ENCODE measurements around the gene NID1. TPM values are rescaled to one million over a fixed set of nuclear protein-coding genes. Genes with fewer than 3 reads are reported as not detected.

The NID1 gene
- total and polyA plus RNA-seq, 2 experiments from 2014 or later = 32.1 to 54.3 TPM

DNA sequence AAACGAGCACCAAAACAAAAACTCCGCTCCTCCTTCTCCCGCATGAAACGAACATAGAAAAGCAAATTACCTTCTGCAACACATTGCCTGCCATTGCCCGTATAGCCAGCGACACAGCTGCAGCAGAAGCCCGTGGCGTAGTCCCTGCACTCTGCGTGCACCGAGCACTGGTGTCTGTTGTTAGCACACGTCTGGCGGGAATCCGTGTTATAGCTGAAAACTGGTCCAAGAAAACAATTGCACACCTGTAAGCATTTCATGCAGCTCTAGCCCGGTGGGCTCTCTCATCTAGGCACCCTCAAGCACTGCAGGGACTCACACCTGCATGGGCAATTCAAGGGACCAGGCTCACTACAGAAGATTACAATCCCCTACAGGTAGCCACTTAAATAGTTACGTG is 26.9 kb downstream of the NID1 start:
- Histone ChIP-seq H3K27me3 (no peaks in the 10 kb centered on the region), H3K36me3 (no peaks in the 10 kb centered on the region), H3K9me3 (ENCODE audit: low read depth) (no peaks in the 10 kb centered on the region), H3K27ac (no peak overlapping the region), H3K4me1 (ENCODE audit: low read depth) (peaks cover 6% of the 10 kb centered on the region), H3K4me3 (no peak overlapping the region)
- TF ChIP-seq, protein P1, sequence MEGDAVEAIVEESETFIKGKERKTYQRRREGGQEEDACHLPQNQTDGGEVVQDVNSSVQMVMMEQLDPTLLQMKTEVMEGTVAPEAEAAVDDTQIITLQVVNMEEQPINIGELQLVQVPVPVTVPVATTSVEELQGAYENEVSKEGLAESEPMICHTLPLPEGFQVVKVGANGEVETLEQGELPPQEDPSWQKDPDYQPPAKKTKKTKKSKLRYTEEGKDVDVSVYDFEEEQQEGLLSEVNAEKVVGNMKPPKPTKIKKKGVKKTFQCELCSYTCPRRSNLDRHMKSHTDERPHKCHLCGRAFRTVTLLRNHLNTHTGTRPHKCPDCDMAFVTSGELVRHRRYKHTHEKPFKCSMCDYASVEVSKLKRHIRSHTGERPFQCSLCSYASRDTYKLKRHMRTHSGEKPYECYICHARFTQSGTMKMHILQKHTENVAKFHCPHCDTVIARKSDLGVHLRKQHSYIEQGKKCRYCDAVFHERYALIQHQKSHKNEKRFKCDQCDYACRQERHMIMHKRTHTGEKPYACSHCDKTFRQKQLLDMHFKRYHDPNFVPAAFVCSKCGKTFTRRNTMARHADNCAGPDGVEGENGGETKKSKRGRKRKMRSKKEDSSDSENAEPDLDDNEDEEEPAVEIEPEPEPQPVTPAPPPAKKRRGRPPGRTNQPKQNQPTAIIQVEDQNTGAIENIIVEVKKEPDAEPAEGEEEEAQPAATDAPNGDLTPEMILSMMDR (IDR thresholded peaks at IDR 0.05; ENCODE audit: low read depth, low read length) = no peak
- no peak for DNase-seq (ENCODE audit: low read depth in 1 of 2, low spot score in 1 of 2)

DNA sequence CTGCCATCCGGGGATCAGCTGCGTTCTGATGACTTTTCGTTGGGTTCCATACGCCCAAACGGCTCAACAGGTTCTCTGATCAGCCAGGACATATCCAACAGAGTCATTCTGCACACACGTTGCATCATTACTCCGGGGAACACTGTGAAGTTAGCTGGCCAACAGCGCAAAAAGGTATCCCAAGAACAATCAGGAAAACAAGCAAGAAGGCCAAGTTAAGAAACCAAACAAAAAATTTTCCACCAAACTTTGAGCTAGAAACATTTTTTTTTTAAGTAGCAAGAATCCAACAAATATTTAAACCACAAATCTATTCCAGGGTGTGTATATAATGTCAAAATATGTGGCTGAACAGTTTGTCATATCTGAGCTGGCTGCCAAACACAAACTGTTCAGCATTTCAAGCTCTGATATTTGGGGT is 29.2 kb downstream of the NID1 start:
- H3K4me1 ChIP-seq (ENCODE audit: low read depth) = peaks cover 6% of the 10 kb centered on the region
- H3K27ac ChIP-seq = no peak overlapping the region
- DNase-seq (ENCODE audit: low read depth in 1 of 2, low spot score in 1 of 2) = peak in 1 of 2 donors; percentile 41
- no peaks in the 10 kb centered on the region for H3K27me3 ChIP-seq
- H3K4me3 ChIP-seq = no peak overlapping the region
- no peaks in the 10 kb centered on the region for H3K36me3 ChIP-seq
- no peaks in the 10 kb centered on the region for H3K9me3 ChIP-seq (ENCODE audit: low read depth)
- TF ChIP-seq, protein P1 (IDR thresholded peaks at IDR 0.05; ENCODE audit: low read depth, low read length) = no peak

DNA sequence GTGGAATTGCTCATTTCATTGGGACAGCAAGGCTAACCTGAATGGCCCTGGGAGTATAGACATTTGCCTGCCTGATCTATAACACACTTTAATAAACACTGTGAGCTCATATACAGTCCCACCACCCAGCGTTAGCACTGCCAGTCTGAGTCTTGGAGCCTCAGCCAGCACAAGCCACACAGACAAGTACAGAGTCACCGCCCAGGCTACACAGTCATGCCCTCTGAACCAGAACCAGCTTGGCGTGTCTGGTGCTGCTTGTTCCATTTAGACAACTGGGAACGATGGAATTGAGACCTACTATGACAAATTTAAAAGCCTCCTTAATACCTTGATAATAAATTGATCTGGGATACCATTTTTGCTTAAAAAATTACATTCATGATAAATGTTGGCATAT is 31.6 kb downstream of the NID1 start:
- Histone ChIP-seq H3K27ac (no peak overlapping the region), H3K9me3 (ENCODE audit: low read depth) (no peaks in the 10 kb centered on the region), H3K4me3 (no peak overlapping the region), H3K27me3 (no peaks in the 10 kb centered on the region), H3K36me3 (no peaks in the 10 kb centered on the region), H3K4me1 (ENCODE audit: low read depth) (no peaks in the 10 kb centered on the region)
- TF ChIP-seq, protein P1 (IDR thresholded peaks at IDR 0.05; ENCODE audit: low read depth, low read length) = no peak
- no peak for DNase-seq (ENCODE audit: low read depth in 1 of 2, low spot score in 1 of 2)

DNA sequence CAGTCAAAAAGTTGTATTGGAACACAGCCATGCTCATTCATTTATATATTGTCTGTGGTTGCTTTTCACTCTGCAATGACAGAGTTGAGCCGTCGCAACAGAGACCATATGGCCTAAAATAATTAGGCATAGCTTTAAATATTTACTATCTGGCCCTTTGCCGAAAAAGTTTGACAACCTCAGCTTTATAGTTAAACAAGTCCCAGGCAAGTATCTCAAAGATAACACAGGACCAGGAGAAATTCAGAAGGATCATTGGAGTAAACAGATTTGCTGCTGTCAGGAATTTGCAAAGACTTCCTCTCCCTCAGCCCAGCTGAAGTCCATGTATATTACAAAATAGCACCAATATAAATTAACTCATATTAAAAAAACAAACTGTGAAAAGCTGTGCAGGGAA is 34.4 kb downstream of the NID1 start:
- H3K9me3 ChIP-seq (ENCODE audit: low read depth) = no peaks in the 10 kb centered on the region
- no peak for DNase-seq (ENCODE audit: low read depth in 1 of 2, low spot score in 1 of 2)
- H3K36me3 ChIP-seq = peaks cover 3% of the 10 kb centered on the region
- TF ChIP-seq, protein P1 (IDR thresholded peaks at IDR 0.05; ENCODE audit: low read depth, low read length) = no peak
- H3K27me3 ChIP-seq = no peaks in the 10 kb centered on the region
- H3K4me3 ChIP-seq = no peak overlapping the region
- no peaks in the 10 kb centered on the region for H3K4me1 ChIP-seq (ENCODE audit: low read depth)
- no peak overlapping the region for H3K27ac ChIP-seq

DNA sequence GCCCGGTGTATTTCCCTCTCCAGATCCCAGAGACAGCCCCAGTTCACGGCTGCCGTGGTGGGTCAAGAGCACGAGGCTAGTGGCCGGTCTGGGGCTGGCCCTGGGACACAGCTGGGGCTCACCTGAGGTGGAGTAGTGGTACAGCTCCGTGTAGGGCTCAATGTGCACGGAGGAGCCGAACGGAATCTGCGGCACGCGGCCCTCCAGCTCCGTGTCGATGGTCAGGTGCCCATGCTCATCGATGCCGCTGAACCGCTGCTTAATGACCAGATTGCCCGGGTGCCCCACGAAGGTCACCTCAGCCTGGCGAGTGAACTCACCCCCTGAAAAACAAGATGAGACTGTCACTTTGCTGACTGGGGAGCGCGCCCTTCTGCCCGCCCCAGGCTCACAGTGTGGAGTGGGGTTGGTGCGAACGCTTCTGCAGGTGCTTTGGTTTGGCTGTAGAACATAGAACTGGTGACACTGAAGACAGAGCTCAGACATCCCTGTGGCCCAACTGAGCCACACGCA is 35.4 kb downstream of the NID1 start:
- TF ChIP-seq, protein P1 (IDR thresholded peaks at IDR 0.05; ENCODE audit: low read depth, low read length) = no peak
- Histone ChIP-seq H3K9me3 (ENCODE audit: low read depth) (no peaks in the 10 kb centered on the region), H3K36me3 (peaks cover 4% of the 10 kb centered on the region), H3K4me3 (no peak overlapping the region), H3K27me3 (no peaks in the 10 kb centered on the region), H3K27ac (no peak overlapping the region), H3K4me1 (ENCODE audit: low read depth) (no peaks in the 10 kb centered on the region)
- no peak for DNase-seq (ENCODE audit: low read depth in 1 of 2, low spot score in 1 of 2)

DNA sequence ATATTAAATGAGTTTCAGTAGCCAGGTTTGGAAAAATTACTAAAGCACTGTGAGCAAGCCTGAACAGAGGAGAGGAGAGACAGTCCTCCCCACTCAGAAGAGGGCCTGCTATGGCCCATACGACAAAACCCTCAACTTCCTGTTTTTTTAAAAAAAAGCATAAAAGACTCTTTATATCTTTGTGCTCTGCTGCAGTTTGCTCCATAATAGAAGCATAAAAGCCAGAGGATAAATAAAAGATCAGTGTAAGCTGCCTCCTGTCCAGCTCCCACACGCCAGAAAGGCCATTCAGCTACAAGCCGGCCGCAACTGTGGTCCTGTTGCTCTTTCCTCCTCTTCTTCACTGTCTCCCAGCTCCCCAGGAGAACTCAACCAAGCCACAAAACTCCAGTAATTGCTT is 37.8 kb downstream of the NID1 start:
- no peak overlapping the region for H3K4me3 ChIP-seq
- TF ChIP-seq, protein P1 (IDR thresholded peaks at IDR 0.05; ENCODE audit: low read depth, low read length) = no peak
- DNase-seq (ENCODE audit: low read depth in 1 of 2, low spot score in 1 of 2) = no peak
- H3K27me3 ChIP-seq = no peaks in the 10 kb centered on the region
- no peak overlapping the region for H3K27ac ChIP-seq
- H3K9me3 ChIP-seq (ENCODE audit: low read depth) = no peaks in the 10 kb centered on the region
- H3K4me1 ChIP-seq (ENCODE audit: low read depth) = no peaks in the 10 kb centered on the region
- H3K36me3 ChIP-seq = peaks cover 7% of the 10 kb centered on the region

Measured in cardiac muscle cell (in vitro differentiated cells and primary cell).